HEK293 (cell line): ENCODE results near the gene CCDC40.
A peak's percentile ranks its signal among the peaks of the same experiment; 100 is the strongest.

Experiments used
- CTCF ChIA-PET: fragments of 350-600 bp; formaldehyde crosslinking; extraction: SDS; loops from one replicate; lab custom pipeline; 2021; ENCODE audit warnings: antibody characterized with exemption; lab: Yijun Ruan, JAX
- POLR2A ChIA-PET: fragments of 300-600 bp; formaldehyde crosslinking; extraction: SDS; loops from one replicate; lab custom pipeline; 2020; ENCODE audit warnings: antibody characterized with exemption, inconsistent platforms; lab: Yijun Ruan, JAX
- H3K27ac ChIP-seq: fragments of 200-500 bp; sonication (Bioruptor generic); 2 replicates; pipeline ENCODE4 v1.5.1; 2014; ENCODE audit warnings: low read depth, low read length, control low read depth, inconsistent platforms; ENCODE audit errors: extremely low read depth
- H3K36me3 ChIP-seq, 2 experiments: fragments of 200-500 bp in 1 of 2; sonication (Bioruptor generic) in 1 of 2; 1 replicate in 1 of 2; 2 replicates in 1 of 2; pipeline ENCODE4 v1.5.1; 2014 to 2017; ENCODE audit warnings: inconsistent platforms in 2 of 2, low read length in 2 of 2; ENCODE audit not compliant: control insufficient read depth in 2 of 2, insufficient read depth in 1 of 2
- H3K4me1 ChIP-seq: fragments of 200-500 bp; sonication (Bioruptor generic); 2 replicates; pipeline ENCODE4 v1.5.1; 2014; ENCODE audit warnings: mild to moderate bottlenecking, low read length, inconsistent platforms; ENCODE audit not compliant: control insufficient read depth, insufficient read depth
- H3K4me3 ChIP-seq: 2 replicates; pipeline ENCODE4 v1.5.1; 2011; ENCODE audit warnings: low read depth, mild to moderate bottlenecking, control low read depth, low read length, moderate library complexity
- H3K9me3 ChIP-seq: fragments of 200-500 bp; sonication (Bioruptor generic); 2 replicates; pipeline ENCODE4 v1.5.1; 2014; ENCODE audit warnings: low read depth, low read length, inconsistent platforms; ENCODE audit not compliant: control insufficient read depth, insufficient read depth
- BCL11A ChIP-seq: fragments of 450-650 bp; formaldehyde crosslinking; IDR thresholded peaks from 2 replicates; pipeline ENCODE4 v1.5.1; 2016; ENCODE audit warnings: low read depth, missing biosample characterization, missing genetic modification characterization
- KLF1 ChIP-seq: fragments of 450-650 bp; formaldehyde crosslinking; IDR thresholded peaks from 2 replicates; pipeline ENCODE4 v1.5.1; 2016; ENCODE audit warnings: missing biosample characterization, missing genetic modification characterization
- MYNN ChIP-seq: fragments of 450-650 bp; formaldehyde crosslinking; IDR thresholded peaks from 2 replicates; pipeline ENCODE4 v1.5.1; 2016; ENCODE audit warnings: missing biosample characterization, missing genetic modification characterization, borderline replicate concordance
- REPIN1 ChIP-seq: fragments of 450-650 bp; formaldehyde crosslinking; IDR thresholded peaks from 2 replicates; pipeline ENCODE4 v1.5.1; 2017; ENCODE audit warnings: missing biosample characterization, missing genetic modification characterization, low read depth
- SCRT2 ChIP-seq: fragments of 450-650 bp; formaldehyde crosslinking; IDR thresholded peaks from 2 replicates; pipeline ENCODE4 v1.5.1; 2016; ENCODE audit warnings: missing biosample characterization, missing genetic modification characterization
- SP2 ChIP-seq: fragments of 450-650 bp; formaldehyde crosslinking; IDR thresholded peaks from 2 replicates; pipeline ENCODE4 v1.5.1; 2016; ENCODE audit warnings: missing biosample characterization, missing genetic modification characterization
- SP3 ChIP-seq: fragments of 450-650 bp; formaldehyde crosslinking; IDR thresholded peaks from 2 replicates; pipeline ENCODE4 v1.5.1; 2016; ENCODE audit warnings: missing biosample characterization, missing genetic modification characterization
- TCF7L2 ChIP-seq: IDR thresholded peaks from 2 replicates; pipeline ENCODE4 v1.6.1; 2011; ENCODE audit warnings: low read depth, mild to moderate bottlenecking, inconsistent platforms, low read length, moderate library complexity, borderline replicate concordance
- ZBTB20 ChIP-seq: fragments of 450-650 bp; formaldehyde crosslinking; IDR thresholded peaks from 2 replicates; pipeline ENCODE4 v1.5.1; 2016; ENCODE audit warnings: missing biosample characterization, missing genetic modification characterization
- ZBTB8A ChIP-seq: fragments of 450-650 bp; formaldehyde crosslinking; IDR thresholded peaks from 2 replicates; pipeline ENCODE4 v1.5.1; 2016; ENCODE audit warnings: missing biosample characterization, missing genetic modification characterization
- ZFP41 ChIP-seq: fragments of 450-650 bp; formaldehyde crosslinking; IDR thresholded peaks from 2 replicates; pipeline ENCODE4 v1.5.1; 2016; ENCODE audit warnings: missing biosample characterization, missing genetic modification characterization, borderline replicate concordance
- ZNF121 ChIP-seq: fragments of 450-650 bp; formaldehyde crosslinking; IDR thresholded peaks from 2 replicates; pipeline ENCODE4 v1.5.1; 2016; ENCODE audit warnings: missing biosample characterization, missing genetic modification characterization
- ZNF175 ChIP-seq: fragments of 450-650 bp; formaldehyde crosslinking; IDR thresholded peaks from 2 replicates; pipeline ENCODE4 v1.5.1; 2016; ENCODE audit warnings: missing biosample characterization, missing genetic modification characterization
- ZNF335 ChIP-seq: fragments of 450-650 bp; formaldehyde crosslinking; conservative IDR thresholded peaks from 2 replicates; pipeline ENCODE4 v1.5.1; 2016; ENCODE audit warnings: missing biosample characterization, missing genetic modification characterization
- ZNF350 ChIP-seq: fragments of 450-650 bp; formaldehyde crosslinking; IDR thresholded peaks from 2 replicates; pipeline ENCODE4 v1.5.0; 2017; ENCODE audit warnings: missing biosample characterization, mild to moderate bottlenecking, missing genetic modification characterization
- ZNF416 ChIP-seq: fragments of 450-650 bp; formaldehyde crosslinking; IDR thresholded peaks from 2 replicates; pipeline ENCODE4 v1.5.1; 2016; ENCODE audit warnings: missing biosample characterization, missing genetic modification characterization
- ZNF48 ChIP-seq: fragments of 450-650 bp; formaldehyde crosslinking; IDR thresholded peaks from 2 replicates; pipeline ENCODE4 v1.5.1; 2016; ENCODE audit warnings: missing biosample characterization, missing genetic modification characterization
- ZNF555 ChIP-seq: fragments of 450-650 bp; formaldehyde crosslinking; conservative IDR thresholded peaks from 2 replicates; pipeline ENCODE4 v1.5.1; 2017; ENCODE audit warnings: missing biosample characterization, mild to moderate bottlenecking, missing genetic modification characterization, inconsistent platforms
- ZNF560 ChIP-seq: fragments of 450-650 bp; formaldehyde crosslinking; IDR thresholded peaks from 2 replicates; pipeline ENCODE4 v1.5.1; 2017; ENCODE audit warnings: missing biosample characterization, missing genetic modification characterization, borderline replicate concordance
- ZNF624 ChIP-seq: fragments of 450-650 bp; formaldehyde crosslinking; IDR thresholded peaks from 2 replicates; pipeline ENCODE4 v1.5.1; 2017; ENCODE audit warnings: missing biosample characterization, missing genetic modification characterization
- ZNF626 ChIP-seq: fragments of 450-650 bp; sonication (Bioruptor Pico); formaldehyde crosslinking; IDR thresholded peaks from 2 replicates; pipeline ENCODE4 v1.5.1; 2018; ENCODE audit warnings: missing biosample characterization, missing genetic modification characterization, inconsistent platforms
- ZNF776 ChIP-seq: fragments of 450-650 bp; formaldehyde crosslinking; IDR thresholded peaks from 2 replicates; pipeline ENCODE4 v1.5.0; 2017; ENCODE audit warnings: missing biosample characterization, missing genetic modification characterization, borderline replicate concordance
- TF ChIP-seq, protein P1 (sequence below): fragments of 450-650 bp; formaldehyde crosslinking; IDR thresholded peaks from 2 replicates; pipeline ENCODE4 v1.5.1; 2016; ENCODE audit warnings: missing biosample characterization, missing genetic modification characterization
- TF ChIP-seq, protein P2 (sequence below): fragments of 450-650 bp; formaldehyde crosslinking; IDR thresholded peaks from 2 replicates; pipeline ENCODE4 v1.5.1; 2017; ENCODE audit warnings: missing biosample characterization, missing genetic modification characterization
- TF ChIP-seq, protein P3 (sequence below): fragments of 450-650 bp; IDR thresholded peaks from 2 replicates; pipeline ENCODE4 v1.5.1; 2018; ENCODE audit warnings: missing biosample characterization, mild to moderate bottlenecking, missing genetic modification characterization
- TF ChIP-seq, protein P4 (sequence below): fragments of 450-650 bp; formaldehyde crosslinking; IDR thresholded peaks from 2 replicates; pipeline ENCODE4 v1.5.1; 2016; ENCODE audit warnings: missing biosample characterization, missing genetic modification characterization

The CCDC40 gene

DNA sequence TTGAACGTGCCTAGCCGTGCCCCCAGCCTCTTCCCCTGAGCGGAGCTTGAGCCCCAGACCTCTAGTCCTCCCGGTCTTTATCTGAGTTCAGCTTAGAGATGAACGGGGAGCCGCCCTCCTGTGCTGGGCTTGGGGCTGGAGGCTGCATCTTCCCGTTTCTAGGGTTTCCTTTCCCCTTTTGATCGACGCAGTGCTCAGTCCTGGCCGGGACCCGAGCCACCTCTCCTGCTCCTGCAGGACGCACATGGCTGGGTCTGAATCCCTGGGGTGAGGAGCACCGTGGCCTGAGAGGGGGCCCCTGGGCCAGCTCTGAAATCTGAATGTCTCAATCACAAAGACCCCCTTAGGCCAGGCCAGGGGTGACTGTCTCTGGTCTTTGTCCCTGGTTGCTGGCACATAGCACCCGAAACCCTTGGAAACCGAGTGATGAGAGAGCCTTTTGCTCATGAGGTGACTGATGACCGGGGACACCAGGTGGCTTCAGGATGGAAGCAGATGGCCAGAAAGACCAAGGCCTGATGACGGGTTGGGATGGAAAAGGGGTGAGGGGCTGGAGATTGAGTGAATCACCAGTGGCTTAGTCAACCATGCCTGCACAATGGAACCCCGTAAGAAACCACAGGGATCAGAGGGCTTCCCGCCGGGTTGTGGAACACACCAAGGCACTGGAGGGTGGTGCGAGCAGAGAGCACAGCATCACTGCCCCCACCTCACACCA, 65.7 kb downstream of the CCDC40 start (continued):
- no peak for TF ChIP-seq ZNF776 (tag by site-specific recombination)
- peak; percentile 26 for TF ChIP-seq ZNF335 (tag by site-specific recombination)
- peak; percentile 17; the same call in 1 of the 2 replicates for TF ChIP-seq KLF1 (tag by site-specific recombination)
- TF ChIP-seq SP2 (tag by site-specific recombination) = no peak
- peak; percentile 39; the same call in 1 of the 2 replicates for TF ChIP-seq ZBTB20 (tag by site-specific recombination)

DNA sequence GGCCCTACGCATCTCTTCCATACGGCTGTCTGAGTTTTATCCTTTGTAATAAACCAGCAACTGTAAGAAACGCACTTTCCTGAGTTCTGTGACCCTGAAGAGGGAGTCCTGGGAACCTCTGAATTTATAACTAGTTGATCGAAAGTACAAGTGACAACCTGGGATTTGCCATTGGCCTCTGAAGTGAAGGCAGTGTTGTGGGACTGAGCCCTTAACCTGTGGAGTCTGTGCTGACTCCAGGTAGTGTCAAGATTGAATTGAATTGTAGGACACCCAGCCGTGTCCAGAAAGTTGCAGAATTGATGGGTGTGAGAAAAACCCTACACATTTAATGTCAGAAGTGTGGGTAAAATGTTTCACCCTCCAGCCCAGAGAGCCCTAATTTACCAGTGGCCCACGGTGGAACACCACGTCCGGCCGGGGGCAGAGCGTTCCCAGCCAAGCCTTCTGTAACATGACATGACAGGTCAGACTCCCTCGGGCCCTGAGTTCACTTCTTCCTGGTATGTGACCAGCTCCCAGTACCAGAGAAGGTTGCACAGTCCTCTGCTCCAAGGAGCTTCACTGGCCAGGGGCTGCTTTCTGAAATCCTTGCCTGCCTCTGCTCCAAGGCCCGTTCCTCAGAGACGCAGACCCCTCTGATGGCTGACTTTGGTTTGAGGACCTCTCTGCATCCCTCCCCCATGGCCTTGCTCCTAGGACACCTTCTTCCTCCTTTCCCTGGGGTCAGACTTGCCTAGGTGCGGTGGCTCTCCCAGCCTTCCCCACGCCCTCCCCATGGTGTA, 66.4 kb downstream of the CCDC40 start:
- H3K4me3 ChIP-seq = no peak overlapping the region
- no peak overlapping the region for H3K27ac ChIP-seq

DNA sequence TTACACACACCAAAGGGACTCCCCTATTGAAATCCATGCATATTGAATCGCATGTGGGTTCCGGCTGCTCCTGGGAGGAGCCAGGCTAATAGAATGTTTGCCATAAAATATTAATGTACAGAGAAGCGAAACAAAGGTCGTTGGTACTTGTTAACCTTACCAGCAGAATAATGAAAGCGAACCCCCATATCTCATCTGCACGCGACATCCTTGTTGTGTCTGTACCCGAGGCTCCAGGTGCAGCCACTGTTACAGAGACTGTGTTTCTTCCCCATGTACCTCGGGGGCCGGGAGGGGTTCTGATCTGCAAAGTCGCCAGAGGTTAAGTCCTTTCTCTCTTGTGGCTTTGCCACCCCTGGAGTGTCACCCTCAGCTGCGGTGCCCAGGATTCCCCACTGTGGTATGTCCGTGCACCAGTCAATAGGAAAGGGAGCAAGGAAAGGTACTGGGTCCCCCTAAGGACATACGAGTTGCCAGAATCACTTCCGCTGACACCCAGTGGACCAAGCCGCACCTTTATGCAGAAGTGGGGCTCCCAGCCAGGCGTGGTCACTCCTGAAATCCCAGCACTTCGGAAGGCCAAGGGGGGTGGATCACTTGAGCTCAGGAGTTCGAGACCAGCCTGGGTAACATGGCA, 67.1 kb downstream of the CCDC40 start:
- POLR2A ChIA-PET = interaction anchor here (0.8 kb wide), 1 partner anchor 43 kb away, joined by 4 read pairs; no protein-coding TSS in a partner anchor
- H3K27ac ChIP-seq = no peak overlapping the region
- CTCF ChIA-PET = interaction anchor here (0.5 to 1.7 kb wide), 5 partner anchors 24 to 1020 kb away, joined by 3 to 5 read pairs (median 3); no protein-coding TSS in a partner anchor
- TF ChIP-seq MYNN = no peak
- no peak for TF ChIP-seq REPIN1 (tag by site-specific recombination)
- no peak for TF ChIP-seq ZNF48 (tag by site-specific recombination)
- TF ChIP-seq ZNF350 (tag by site-specific recombination) = no peak
- TF ChIP-seq ZNF416 = no peak
- TF ChIP-seq, protein P1, sequence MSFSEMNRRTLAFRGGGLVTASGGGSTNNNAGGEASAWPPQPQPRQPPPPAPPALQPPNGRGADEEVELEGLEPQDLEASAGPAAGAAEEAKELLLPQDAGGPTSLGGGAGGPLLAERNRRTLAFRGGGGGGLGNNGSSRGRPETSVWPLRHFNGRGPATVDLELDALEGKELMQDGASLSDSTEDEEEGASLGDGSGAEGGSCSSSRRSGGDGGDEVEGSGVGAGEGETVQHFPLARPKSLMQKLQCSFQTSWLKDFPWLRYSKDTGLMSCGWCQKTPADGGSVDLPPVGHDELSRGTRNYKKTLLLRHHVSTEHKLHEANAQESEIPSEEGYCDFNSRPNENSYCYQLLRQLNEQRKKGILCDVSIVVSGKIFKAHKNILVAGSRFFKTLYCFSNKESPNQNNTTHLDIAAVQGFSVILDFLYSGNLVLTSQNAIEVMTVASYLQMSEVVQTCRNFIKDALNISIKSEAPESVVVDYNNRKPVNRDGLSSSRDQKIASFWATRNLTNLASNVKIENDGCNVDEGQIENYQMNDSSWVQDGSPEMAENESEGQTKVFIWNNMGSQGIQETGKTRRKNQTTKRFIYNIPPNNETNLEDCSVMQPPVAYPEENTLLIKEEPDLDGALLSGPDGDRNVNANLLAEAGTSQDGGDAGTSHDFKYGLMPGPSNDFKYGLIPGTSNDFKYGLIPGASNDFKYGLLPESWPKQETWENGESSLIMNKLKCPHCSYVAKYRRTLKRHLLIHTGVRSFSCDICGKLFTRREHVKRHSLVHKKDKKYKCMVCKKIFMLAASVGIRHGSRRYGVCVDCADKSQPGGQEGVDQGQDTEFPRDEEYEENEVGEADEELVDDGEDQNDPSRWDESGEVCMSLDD (tag by site-specific recombination) = no peak
- TF ChIP-seq ZNF121 (tag by site-specific recombination) = no peak
- TF ChIP-seq ZNF624 (tag by site-specific recombination) = no peak
- no peak for TF ChIP-seq ZNF560 (tag by site-specific recombination)
- no peak for TF ChIP-seq ZBTB8A
- TF ChIP-seq, protein P2, sequence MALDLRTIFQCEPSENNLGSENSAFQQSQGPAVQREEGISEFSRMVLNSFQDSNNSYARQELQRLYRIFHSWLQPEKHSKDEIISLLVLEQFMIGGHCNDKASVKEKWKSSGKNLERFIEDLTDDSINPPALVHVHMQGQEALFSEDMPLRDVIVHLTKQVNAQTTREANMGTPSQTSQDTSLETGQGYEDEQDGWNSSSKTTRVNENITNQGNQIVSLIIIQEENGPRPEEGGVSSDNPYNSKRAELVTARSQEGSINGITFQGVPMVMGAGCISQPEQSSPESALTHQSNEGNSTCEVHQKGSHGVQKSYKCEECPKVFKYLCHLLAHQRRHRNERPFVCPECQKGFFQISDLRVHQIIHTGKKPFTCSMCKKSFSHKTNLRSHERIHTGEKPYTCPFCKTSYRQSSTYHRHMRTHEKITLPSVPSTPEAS (tag by site-specific recombination) = no peak
- TF ChIP-seq ZNF175 (tag by site-specific recombination) = no peak
- TF ChIP-seq, protein P3, sequence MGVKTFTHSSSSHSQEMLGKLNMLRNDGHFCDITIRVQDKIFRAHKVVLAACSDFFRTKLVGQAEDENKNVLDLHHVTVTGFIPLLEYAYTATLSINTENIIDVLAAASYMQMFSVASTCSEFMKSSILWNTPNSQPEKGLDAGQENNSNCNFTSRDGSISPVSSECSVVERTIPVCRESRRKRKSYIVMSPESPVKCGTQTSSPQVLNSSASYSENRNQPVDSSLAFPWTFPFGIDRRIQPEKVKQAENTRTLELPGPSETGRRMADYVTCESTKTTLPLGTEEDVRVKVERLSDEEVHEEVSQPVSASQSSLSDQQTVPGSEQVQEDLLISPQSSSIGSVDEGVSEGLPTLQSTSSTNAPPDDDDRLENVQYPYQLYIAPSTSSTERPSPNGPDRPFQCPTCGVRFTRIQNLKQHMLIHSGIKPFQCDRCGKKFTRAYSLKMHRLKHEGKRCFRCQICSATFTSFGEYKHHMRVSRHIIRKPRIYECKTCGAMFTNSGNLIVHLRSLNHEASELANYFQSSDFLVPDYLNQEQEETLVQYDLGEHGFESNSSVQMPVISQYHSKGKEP = no peak
- no peak for TF ChIP-seq BCL11A (tag by site-specific recombination)
- no peak for TF ChIP-seq ZNF555 (tag by site-specific recombination)
- TF ChIP-seq SP3 (tag by site-specific recombination) = no peak
- no peak for TF ChIP-seq TCF7L2
- TF ChIP-seq, protein P4, sequence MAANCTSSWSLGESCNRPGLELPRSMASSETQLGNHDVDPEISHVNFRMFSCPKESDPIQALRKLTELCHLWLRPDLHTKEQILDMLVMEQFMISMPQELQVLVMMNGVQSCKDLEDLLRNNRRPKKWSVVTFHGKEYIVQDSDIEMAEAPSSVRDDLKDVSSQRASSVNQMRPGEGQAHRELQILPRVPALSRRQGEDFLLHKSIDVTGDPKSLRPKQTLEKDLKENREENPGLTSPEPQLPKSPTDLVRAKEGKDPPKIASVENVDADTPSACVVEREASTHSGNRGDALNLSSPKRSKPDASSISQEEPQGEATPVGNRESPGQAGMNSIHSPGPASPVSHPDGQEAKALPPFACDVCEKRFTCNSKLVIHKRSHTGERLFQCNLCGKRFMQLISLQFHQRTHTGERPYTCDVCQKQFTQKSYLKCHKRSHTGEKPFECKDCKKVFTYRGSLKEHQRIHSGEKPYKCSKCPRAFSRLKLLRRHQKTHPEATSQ = no peak

More for the DNA sequence above, 66.4 kb downstream of the CCDC40 start:
- Histone ChIP-seq H3K4me1 (peaks cover 4% of the 10 kb centered on the region; the same call in 1 of the 2 replicates), H3K36me3 (peaks cover 0 to 4% of the 10 kb centered on the region in 2 experiments; a peak in 2 of 3 replicates)
- ChIA-PET POLR2A (no interaction called here), CTCF (interaction anchor here (0.5 to 3.0 kb wide), 5 partner anchors 12 to 1020 kb away, joined by 3 to 27 read pairs (median 5); no protein-coding TSS in a partner anchor)
- no peak for TF ChIP-seq ZNF626 (tag by site-specific recombination)
- 0 out of 2 replicates have a peak, but pooled peaks have one; percentile 26 for TF ChIP-seq SCRT2 (tag by site-specific recombination)
- TF ChIP-seq ZFP41 = no peak
- TF ChIP-seq, all 188 proteins: peak for 1
- no peaks in the 10 kb centered on the region for H3K9me3 ChIP-seq

More for the DNA sequence above, 67.1 kb downstream of the CCDC40 start:
- Histone ChIP-seq H3K36me3 (peaks cover 0 to 11% of the 10 kb centered on the region in 2 experiments; a peak in 2 of 3 replicates), H3K9me3 (no peaks in the 10 kb centered on the region), H3K4me3 (no peak overlapping the region), H3K4me1 (peaks cover 4% of the 10 kb centered on the region; the same call in 1 of the 2 replicates)
